Measurements from ENCODE around the gene ASPN. TPM values are rescaled to one million over a fixed set of nuclear protein-coding genes. Genes with fewer than 3 reads are reported as not detected.

Gene ASPN
- total RNA-seq, 4 donors from 2014 or later, result 3.3 to 18.4 (median 5.5) TPM

- TF ChIP-seq EP300 (IDR thresholded peaks at IDR 0.05), result peak in 1 of 2 donors; percentile 61
- TF ChIP-seq CTCF (IDR thresholded peaks at IDR 0.05), result no peak
- TF ChIP-seq POLR2A (IDR thresholded peaks at IDR 0.05), result no peak
- no peaks in the 10 kb centered on the region for H3K36me3 ChIP-seq
- peak overlapping the region in 2 of 4 donors; percentile 49 to 68 for H3K27ac ChIP-seq
- H3K9me3 ChIP-seq, result no peaks in the 10 kb centered on the region
- no peaks in the 10 kb centered on the region for H3K27me3 ChIP-seq
- H3K4me3 ChIP-seq, result no peak overlapping the region
- peaks cover 0 to 5% (median 0%) of the 10 kb centered on the region in 4 donors for H3K4me1 ChIP-seq
- WGBS, 2 donors, result 63 to 69% methylated on average over 3 of the region's 3 CpGs
- DNase-seq (ENCODE audit: low spot score in 2 of 2), result no peak
These were observed 18.3 kb downstream of the ASPN start for GRCh38 chr9:92463984-92464383.

GRCh38 chr9:92463387-92463786 lies 18.9 kb downstream of the ASPN start:
- peak overlapping the region in 2 of 4 donors; percentile 20 to 29 for H3K27ac ChIP-seq
- DNase-seq (ENCODE audit: low spot score in 2 of 2), result no peak

GRCh38 chr9:92457576-92457975 lies 24.7 kb downstream of the ASPN start:
- Histone ChIP-seq H3K9me3 (no peaks in the 10 kb centered on the region), H3K4me3 (no peak overlapping the region), H3K4me1 (no peaks in the 10 kb centered on the region), H3K27ac (no peak overlapping the region), H3K27me3 (no peaks in the 10 kb centered on the region), H3K36me3 (no peaks in the 10 kb centered on the region)
- 91 to 94% methylated on average over 4 of the region's 4 CpGs for WGBS, 2 donors
- no peak for TF ChIP-seq POLR2A (IDR thresholded peaks at IDR 0.05)
- no peak for TF ChIP-seq CTCF (IDR thresholded peaks at IDR 0.05)
- TF ChIP-seq EP300 (IDR thresholded peaks at IDR 0.05), result no peak
- DNase-seq (ENCODE audit: low spot score in 2 of 2), result no peak

More at GRCh38 chr9:92463387-92463786, 18.9 kb downstream of the ASPN start:
- Histone ChIP-seq H3K36me3 (no peaks in the 10 kb centered on the region), H3K4me1 (peaks cover 0 to 5% (median 0%) of the 10 kb centered on the region in 4 donors), H3K9me3 (no peaks in the 10 kb centered on the region), H3K4me3 (no peak overlapping the region), H3K27me3 (no peaks in the 10 kb centered on the region)
- TF ChIP-seq CTCF (IDR thresholded peaks at IDR 0.05) (no peak), EP300 (IDR thresholded peaks at IDR 0.05) (no peak), POLR2A (IDR thresholded peaks at IDR 0.05) (no peak)

GRCh38 chr9:92455217-92455616 lies 27.1 kb downstream of the ASPN start:
- no peak for DNase-seq (ENCODE audit: low spot score in 2 of 2)
- Histone ChIP-seq H3K4me3 (no peak overlapping the region), H3K27ac (no peak overlapping the region), H3K9me3 (no peaks in the 10 kb centered on the region), H3K4me1 (no peaks in the 10 kb centered on the region), H3K36me3 (no peaks in the 10 kb centered on the region), H3K27me3 (no peaks in the 10 kb centered on the region)
- no peak for TF ChIP-seq POLR2A (IDR thresholded peaks at IDR 0.05)
- TF ChIP-seq EP300 (IDR thresholded peaks at IDR 0.05), result no peak
- no peak for TF ChIP-seq CTCF (IDR thresholded peaks at IDR 0.05)
- WGBS, 2 donors, result 78 to 87% methylated on average over 3 of the region's 3 CpGs

GRCh38 chr9:92446536-92446935 lies 35.8 kb downstream of the ASPN start:
- Histone ChIP-seq H3K27me3 (no peaks in the 10 kb centered on the region), H3K9me3 (no peaks in the 10 kb centered on the region), H3K36me3 (no peaks in the 10 kb centered on the region), H3K4me1 (no peaks in the 10 kb centered on the region), H3K27ac (no peak overlapping the region), H3K4me3 (no peak overlapping the region)
- no peak for TF ChIP-seq EP300 (IDR thresholded peaks at IDR 0.05)
- no peak for TF ChIP-seq POLR2A (IDR thresholded peaks at IDR 0.05)
- DNase-seq (ENCODE audit: low spot score in 2 of 2), result no peak

GRCh38 chr9:92444841-92445240 lies 37.5 kb downstream of the ASPN start:
- H3K9me3 ChIP-seq, result no peaks in the 10 kb centered on the region
- no peak for DNase-seq (ENCODE audit: low spot score in 2 of 2)
- no peaks in the 10 kb centered on the region for H3K36me3 ChIP-seq
- H3K4me1 ChIP-seq, result no peaks in the 10 kb centered on the region
- 88 to 92% methylated on average over 4 of the region's 4 CpGs for WGBS, 2 donors
- TF ChIP-seq CTCF (IDR thresholded peaks at IDR 0.05), result no peak
- no peak for TF ChIP-seq EP300 (IDR thresholded peaks at IDR 0.05)
- TF ChIP-seq POLR2A (IDR thresholded peaks at IDR 0.05), result no peak
- H3K27ac ChIP-seq, result no peak overlapping the region
- H3K4me3 ChIP-seq, result no peak overlapping the region
- no peaks in the 10 kb centered on the region for H3K27me3 ChIP-seq
